SH-SY5Y (cell line): ENCODE data around the gene C1orf210.

Source experiments
- GATA2 ChIP-seq: IDR thresholded peaks from 2 replicates; pipeline ENCODE4 v1.6.1; 2011; ENCODE audit warnings: mild to moderate bottlenecking, low read depth, low read length
- GATA3 ChIP-seq: IDR thresholded peaks from 2 replicates; pipeline ENCODE4 v1.6.1; 2011; ENCODE audit warnings: low read depth, mild to moderate bottlenecking, low read length, moderate library complexity

The C1orf210 gene

GRCh38 chr1:43267818-43268425 is 17.5 kb downstream of the C1orf210 start:
- TF ChIP-seq GATA3 (no peak), GATA2 (no peak)

DNA sequence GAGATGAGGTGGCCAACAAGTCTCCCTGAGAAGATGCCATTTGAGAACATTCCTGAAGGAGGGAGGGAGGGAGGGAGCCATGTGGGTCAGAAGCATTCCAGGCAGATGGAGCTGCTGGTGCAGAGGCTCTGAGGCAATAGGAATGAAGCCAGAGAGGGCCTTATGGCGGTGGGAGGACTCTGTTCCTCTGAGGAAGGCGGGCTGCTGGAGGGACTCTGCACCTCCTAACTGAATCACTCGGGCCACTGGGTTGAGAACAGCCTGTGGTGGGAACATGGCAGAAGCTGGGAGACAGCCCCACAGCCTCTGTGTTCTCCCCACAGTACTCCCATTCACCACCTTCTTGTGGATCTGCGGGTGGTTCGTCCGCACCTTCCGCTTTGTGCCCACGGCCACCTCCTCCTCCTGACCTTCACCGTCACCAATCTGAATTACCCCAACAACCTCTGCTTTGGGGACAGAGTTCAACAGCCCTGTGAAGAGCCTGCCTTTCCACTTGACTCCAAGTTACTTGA is 18.0 kb downstream of the C1orf210 start:
- TF ChIP-seq GATA3 = no peak
- TF ChIP-seq GATA2 = no peak

- no peak for TF ChIP-seq GATA2
- TF ChIP-seq GATA3 = no peak
Observed at GRCh38 chr1:43266881-43267280, 18.5 kb downstream of the C1orf210 start.

GRCh38 chr1:43265431-43265830 is 19.9 kb downstream of the C1orf210 start:
- TF ChIP-seq GATA3 = no peak
- no peak for TF ChIP-seq GATA2

- no peak for TF ChIP-seq GATA2
- no peak for TF ChIP-seq GATA3
Observed at GRCh38 chr1:43258370-43258769, 27.0 kb downstream of the C1orf210 start.

GRCh38 chr1:43256675-43257570 is 28.5 kb downstream of the C1orf210 start:
- TF ChIP-seq GATA3 (no peak), GATA2 (no peak)

- no peak for TF ChIP-seq GATA3
- no peak for TF ChIP-seq GATA2
Observed at GRCh38 chr1:43255438-43256210, 29.8 kb downstream of the C1orf210 start.

DNA sequence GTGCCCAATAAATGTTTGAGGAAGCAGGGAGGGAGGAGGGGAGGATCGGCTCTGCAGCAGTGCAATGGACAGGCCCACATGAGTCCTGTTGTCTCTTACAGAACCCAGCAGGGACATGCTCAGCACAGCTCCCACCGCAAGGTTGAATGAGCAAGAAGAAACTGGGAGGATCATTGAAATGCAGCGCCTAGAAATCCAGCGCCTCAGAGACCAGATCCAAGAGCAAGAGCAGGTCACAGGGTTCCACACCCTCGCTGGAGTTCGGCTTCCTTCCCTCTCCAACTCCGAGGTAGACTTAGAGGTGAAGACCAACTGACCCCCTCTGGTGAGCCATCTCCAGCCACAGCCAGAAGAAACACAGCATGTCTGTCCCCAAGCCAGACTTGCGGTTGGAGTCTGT is 31.5 kb downstream of the C1orf210 start:
- TF ChIP-seq GATA3 (no peak), GATA2 (no peak)

DNA sequence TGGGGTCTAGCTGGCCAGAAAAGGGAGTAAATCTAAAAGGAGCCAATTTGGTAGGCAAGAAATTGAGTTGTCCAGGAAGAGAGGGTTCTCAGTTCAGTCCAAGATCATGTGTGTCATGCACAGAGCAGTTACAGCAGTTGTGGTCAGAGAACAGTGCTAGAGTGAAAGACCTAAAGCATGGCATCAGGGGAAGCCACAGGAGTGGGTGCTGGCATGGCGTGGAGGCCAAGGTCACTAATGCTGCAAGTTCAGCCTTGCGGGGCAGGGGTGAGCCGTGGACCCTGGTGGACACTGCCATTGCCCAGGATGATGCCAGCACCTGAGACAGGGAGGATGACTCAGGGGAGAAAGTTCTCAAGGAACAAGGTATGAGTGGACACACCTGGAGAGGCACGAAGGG is 32.2 kb downstream of the C1orf210 start:
- TF ChIP-seq GATA2 (no peak), GATA3 (no peak)

DNA sequence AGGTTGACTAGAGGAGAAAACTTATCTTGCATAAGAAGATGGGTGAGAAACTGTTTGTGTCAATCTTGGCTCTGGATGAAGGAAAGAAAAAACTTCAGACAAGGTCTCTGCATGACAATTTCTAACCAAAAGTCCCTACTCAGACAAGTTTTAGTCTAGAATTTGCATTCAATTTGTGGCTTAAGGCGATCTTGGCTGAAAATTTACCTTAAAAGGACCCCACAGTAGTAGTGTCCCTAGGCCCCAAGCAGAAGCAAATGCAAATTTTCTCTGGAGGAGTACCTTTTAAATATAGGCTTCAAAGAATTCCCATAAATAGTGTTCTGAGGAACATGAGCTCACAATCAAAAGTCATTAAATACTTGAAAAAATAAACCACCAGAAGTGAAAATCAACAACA is 33.2 kb downstream of the C1orf210 start:
- TF ChIP-seq GATA2 (no peak), GATA3 (no peak)

DNA sequence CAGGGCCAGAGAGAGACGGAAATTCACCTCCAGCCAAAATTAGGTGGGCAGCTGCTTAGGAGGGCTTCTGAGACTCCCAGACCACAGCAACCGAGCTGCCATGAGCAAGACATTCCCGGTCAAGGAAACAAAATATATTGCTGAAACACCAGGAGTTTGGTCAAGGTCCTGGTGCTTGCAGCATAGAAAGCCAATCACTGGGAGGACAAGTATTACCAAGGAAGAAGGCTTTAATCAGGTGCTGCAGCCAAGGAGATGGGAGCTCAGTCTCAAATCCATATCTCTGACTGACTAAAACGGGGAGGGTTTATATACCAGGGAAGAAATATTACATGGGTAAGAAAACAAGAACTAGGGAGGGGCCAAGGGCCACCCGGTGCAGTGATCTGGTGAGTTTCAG is 34.4 kb downstream of the C1orf210 start:
- TF ChIP-seq GATA2 = no peak
- no peak for TF ChIP-seq GATA3

- TF ChIP-seq GATA3 (no peak), GATA2 (no peak)
Observed at GRCh38 chr1:43250351-43250761, 35.0 kb downstream of the C1orf210 start.

GRCh38 chr1:43247256-43247921 is 38.0 kb downstream of the C1orf210 start:
- no peak for TF ChIP-seq GATA3
- TF ChIP-seq GATA2 = no peak
